Measurements from ENCODE around the gene KLHL3.

DNA sequence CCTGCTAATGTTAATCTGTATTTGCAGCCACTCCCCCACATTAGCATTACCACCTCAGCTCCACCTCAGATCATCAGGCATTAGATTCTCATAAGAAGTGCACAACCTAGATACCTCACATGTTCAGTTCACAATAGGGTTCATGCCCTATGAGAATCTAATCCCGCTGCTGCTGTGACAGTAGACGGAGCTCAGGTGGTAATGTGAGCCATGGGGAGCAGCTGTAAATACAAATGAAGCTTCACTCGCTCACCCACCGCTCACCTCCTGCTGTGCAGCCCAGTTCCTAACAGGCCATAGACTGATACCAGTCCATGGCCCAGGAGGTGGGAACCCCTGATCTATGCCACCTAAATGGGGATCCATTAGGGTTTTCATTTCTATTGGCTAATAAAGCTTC lies 24.4 kb upstream of the KLHL3 start:
- TF ChIP-seq POLR2AphosphoS5 (IDR thresholded peaks at IDR 0.05; ENCODE audit: borderline replicate concordance, low read depth, low read length): no peak
- TF ChIP-seq EZH2 (IDR thresholded peaks at IDR 0.05): no peak
